AG09309 (cell line): ENCODE results near the gene MYD88.

Source experiments
- DNase-seq: peaks from one replicate; pipeline ENCODE4 v3.0.0-alpha.2; 2010; ENCODE audit warnings: low read depth
- H3K4me3 ChIP-seq: 2 replicates; pipeline ENCODE4 v1.5.1; 2011; ENCODE audit warnings: mild to moderate bottlenecking, low read depth, low read length, moderate library complexity; ENCODE audit not compliant: control insufficient read depth
- TF ChIP-seq, protein P1 (sequence below): IDR thresholded peaks from 2 replicates; pipeline ENCODE4 v1.5.1; 2011; ENCODE audit warnings: mild to moderate bottlenecking, low read depth, low read length, inconsistent platforms; ENCODE audit not compliant: insufficient read depth, control insufficient read depth; ENCODE audit errors: missing control alignments

The MYD88 gene

GRCh38 chr3:38151667-38152265 lies 13.3 kb downstream of the MYD88 start:
- no peak for DNase-seq
- TF ChIP-seq, protein P1, sequence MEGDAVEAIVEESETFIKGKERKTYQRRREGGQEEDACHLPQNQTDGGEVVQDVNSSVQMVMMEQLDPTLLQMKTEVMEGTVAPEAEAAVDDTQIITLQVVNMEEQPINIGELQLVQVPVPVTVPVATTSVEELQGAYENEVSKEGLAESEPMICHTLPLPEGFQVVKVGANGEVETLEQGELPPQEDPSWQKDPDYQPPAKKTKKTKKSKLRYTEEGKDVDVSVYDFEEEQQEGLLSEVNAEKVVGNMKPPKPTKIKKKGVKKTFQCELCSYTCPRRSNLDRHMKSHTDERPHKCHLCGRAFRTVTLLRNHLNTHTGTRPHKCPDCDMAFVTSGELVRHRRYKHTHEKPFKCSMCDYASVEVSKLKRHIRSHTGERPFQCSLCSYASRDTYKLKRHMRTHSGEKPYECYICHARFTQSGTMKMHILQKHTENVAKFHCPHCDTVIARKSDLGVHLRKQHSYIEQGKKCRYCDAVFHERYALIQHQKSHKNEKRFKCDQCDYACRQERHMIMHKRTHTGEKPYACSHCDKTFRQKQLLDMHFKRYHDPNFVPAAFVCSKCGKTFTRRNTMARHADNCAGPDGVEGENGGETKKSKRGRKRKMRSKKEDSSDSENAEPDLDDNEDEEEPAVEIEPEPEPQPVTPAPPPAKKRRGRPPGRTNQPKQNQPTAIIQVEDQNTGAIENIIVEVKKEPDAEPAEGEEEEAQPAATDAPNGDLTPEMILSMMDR, result no peak
- no peak overlapping the region for H3K4me3 ChIP-seq

DNA sequence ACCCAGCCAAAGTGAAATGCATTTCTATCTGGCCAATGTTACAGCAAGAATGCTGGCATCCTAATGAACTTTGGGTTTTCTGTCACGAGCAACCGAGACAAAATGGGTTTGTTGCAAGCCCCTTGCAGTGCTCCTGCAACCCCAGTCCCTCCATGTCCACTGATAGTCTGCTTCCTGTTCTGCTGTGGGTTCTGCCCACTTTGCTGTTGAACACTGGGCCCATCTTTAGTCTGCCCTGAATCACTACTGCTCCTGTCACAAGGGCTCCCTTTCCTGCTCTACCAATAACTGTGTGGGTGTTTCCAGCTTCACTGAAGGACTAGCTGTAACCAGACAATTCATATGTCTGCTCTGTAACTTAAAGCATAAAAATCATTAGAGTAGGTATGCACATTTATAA lies 14.1 kb downstream of the MYD88 start:
- TF ChIP-seq, protein P1, result no peak
- H3K4me3 ChIP-seq, result no peak overlapping the region
- DNase-seq, result no peak

GRCh38 chr3:38153221-38153620 lies 14.8 kb downstream of the MYD88 start:
- TF ChIP-seq, protein P1, result no peak
- no peak for DNase-seq
- H3K4me3 ChIP-seq, result no peak overlapping the region

- TF ChIP-seq, protein P1, result no peak
- peak; percentile 73 for DNase-seq
- no peak overlapping the region for H3K4me3 ChIP-seq
These were observed 15.6 kb downstream of the MYD88 start for GRCh38 chr3:38154033-38154494.

GRCh38 chr3:38154625-38155255 lies 16.3 kb downstream of the MYD88 start:
- no peak overlapping the region for H3K4me3 ChIP-seq
- no peak for DNase-seq
- TF ChIP-seq, protein P1, result no peak

- H3K4me3 ChIP-seq, result no peak overlapping the region
- no peak for DNase-seq
- TF ChIP-seq, protein P1, result no peak
These were observed 17.4 kb downstream of the MYD88 start for GRCh38 chr3:38155825-38156224.

DNA sequence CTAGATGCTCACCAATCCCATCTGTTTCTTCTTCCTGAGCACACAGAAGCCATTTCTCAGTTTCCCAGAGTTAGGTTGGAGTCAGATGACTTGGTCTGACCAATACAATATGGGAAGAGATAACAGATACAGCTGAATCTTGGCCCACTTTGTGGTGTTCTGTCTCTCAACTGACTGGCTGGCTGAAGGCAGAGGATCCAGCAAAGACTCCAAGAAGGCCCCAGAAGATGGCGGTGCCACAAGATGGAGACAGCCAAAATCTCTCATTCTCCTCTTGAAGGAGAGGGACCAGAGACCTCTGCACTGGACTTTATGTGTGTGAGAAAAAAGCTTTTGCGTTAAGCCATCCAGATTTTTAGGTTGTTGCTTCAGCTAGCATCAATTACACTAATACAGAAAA lies 18.7 kb downstream of the MYD88 start:
- DNase-seq, result no peak
- H3K4me3 ChIP-seq, result no peak overlapping the region
- TF ChIP-seq, protein P1, result no peak
